ENCODE data around the gene IER3IP1. TPM values are rescaled to one million over a fixed set of nuclear protein-coding genes. Genes with fewer than 3 reads are reported as not detected.

Gene IER3IP1
- total and polyA plus RNA-seq, 2 of the 13 experiments (the other 11 are each of a cell fraction or from before 2014, with no cell fraction given), result 18.7 to 26.1 TPM

DNA sequence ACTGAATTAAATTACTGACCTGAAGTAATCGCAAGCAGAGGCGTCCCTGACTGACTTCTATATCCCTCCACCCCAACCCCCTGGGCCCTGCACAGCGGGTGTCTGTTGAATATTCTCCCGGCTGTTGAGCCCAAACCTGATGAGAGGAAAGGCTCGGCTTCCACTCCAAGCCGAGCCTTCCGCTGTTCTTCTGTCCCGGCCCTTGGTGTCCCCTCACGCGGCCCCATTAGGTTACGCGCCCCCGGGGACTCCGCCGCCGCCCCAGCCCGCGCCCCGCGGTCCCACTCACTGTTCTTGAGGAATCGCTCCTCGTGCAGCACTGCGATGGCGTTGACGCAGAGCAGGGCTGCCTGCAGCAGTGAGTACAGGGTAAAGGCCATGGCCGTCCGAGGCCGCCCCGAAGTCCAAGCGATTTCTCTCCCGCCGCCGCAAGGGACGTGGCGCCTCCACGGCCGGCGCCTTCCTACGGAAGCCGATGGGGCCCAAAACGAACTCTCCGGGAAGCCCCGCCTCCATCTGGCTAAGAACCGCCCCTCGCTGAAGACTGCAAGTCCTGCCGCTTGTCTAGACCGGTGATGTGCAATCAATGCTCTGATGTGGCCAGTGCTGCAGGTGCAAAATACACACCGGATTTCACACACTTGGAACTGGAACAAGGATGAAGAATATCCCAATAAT, at the start of gene IER3IP1 (continued):
- peak; percentile 40; the same call in 1 of the 2 replicates for TF ChIP-seq MED13 (CRISPR knock-in tag; IDR thresholded peaks at IDR 0.05)
- TF ChIP-seq ZNF180 (CRISPR knock-in tag; IDR thresholded peaks at IDR 0.05; ENCODE audit: borderline replicate concordance, low read depth), result no peak
- TF ChIP-seq ZNF768 (CRISPR knock-in tag; IDR thresholded peaks at IDR 0.05), result peak; percentile 74
- TF ChIP-seq, protein P1, sequence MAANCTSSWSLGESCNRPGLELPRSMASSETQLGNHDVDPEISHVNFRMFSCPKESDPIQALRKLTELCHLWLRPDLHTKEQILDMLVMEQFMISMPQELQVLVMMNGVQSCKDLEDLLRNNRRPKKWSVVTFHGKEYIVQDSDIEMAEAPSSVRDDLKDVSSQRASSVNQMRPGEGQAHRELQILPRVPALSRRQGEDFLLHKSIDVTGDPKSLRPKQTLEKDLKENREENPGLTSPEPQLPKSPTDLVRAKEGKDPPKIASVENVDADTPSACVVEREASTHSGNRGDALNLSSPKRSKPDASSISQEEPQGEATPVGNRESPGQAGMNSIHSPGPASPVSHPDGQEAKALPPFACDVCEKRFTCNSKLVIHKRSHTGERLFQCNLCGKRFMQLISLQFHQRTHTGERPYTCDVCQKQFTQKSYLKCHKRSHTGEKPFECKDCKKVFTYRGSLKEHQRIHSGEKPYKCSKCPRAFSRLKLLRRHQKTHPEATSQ (CRISPR knock-in tag; IDR thresholded peaks at IDR 0.05; ENCODE audit: borderline replicate concordance), result peak; percentile 76; the same call in 1 of the 2 replicates
- 0 out of 2 replicates have a peak, but pooled peaks have one; percentile 19 for TF ChIP-seq RAD21 (CRISPR knock-in tag; IDR thresholded peaks at IDR 0.05)
- TF ChIP-seq, protein P2, sequence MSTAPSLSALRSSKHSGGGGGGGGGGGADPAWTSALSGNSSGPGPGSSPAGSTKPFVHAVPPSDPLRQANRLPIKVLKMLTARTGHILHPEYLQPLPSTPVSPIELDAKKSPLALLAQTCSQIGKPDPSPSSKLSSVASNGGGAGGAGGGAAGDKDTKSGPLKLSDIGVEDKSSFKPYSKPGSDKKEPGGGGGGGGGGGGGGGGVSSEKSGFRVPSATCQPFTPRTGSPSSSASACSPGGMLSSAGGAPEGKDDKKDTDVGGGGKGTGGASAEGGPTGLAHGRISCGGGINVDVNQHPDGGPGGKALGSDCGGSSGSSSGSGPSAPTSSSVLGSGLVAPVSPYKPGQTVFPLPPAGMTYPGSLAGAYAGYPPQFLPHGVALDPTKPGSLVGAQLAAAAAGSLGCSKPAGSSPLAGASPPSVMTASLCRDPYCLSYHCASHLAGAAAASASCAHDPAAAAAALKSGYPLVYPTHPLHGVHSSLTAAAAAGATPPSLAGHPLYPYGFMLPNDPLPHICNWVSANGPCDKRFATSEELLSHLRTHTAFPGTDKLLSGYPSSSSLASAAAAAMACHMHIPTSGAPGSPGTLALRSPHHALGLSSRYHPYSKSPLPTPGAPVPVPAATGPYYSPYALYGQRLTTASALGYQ (CRISPR knock-in tag; IDR thresholded peaks at IDR 0.05), result 0 out of 2 replicates have a peak, but pooled peaks have one; percentile 49
- peak; percentile 50; the same call in 1 of the 2 replicates for TF ChIP-seq ELF3 (CRISPR knock-in tag; IDR thresholded peaks at IDR 0.05)
- TF ChIP-seq ZNF556 (CRISPR knock-in tag; IDR thresholded peaks at IDR 0.05; ENCODE audit: borderline replicate concordance), result peak; percentile 86; the same call in 1 of the 2 replicates
- TF ChIP-seq NONO (IDR thresholded peaks at IDR 0.05), result no peak
- peak; percentile 69; the same call in 1 of the 2 replicates for TF ChIP-seq NONO (CRISPR knock-in tag; conservative IDR thresholded peaks at IDR 0.05)
- TF ChIP-seq, protein P3, sequence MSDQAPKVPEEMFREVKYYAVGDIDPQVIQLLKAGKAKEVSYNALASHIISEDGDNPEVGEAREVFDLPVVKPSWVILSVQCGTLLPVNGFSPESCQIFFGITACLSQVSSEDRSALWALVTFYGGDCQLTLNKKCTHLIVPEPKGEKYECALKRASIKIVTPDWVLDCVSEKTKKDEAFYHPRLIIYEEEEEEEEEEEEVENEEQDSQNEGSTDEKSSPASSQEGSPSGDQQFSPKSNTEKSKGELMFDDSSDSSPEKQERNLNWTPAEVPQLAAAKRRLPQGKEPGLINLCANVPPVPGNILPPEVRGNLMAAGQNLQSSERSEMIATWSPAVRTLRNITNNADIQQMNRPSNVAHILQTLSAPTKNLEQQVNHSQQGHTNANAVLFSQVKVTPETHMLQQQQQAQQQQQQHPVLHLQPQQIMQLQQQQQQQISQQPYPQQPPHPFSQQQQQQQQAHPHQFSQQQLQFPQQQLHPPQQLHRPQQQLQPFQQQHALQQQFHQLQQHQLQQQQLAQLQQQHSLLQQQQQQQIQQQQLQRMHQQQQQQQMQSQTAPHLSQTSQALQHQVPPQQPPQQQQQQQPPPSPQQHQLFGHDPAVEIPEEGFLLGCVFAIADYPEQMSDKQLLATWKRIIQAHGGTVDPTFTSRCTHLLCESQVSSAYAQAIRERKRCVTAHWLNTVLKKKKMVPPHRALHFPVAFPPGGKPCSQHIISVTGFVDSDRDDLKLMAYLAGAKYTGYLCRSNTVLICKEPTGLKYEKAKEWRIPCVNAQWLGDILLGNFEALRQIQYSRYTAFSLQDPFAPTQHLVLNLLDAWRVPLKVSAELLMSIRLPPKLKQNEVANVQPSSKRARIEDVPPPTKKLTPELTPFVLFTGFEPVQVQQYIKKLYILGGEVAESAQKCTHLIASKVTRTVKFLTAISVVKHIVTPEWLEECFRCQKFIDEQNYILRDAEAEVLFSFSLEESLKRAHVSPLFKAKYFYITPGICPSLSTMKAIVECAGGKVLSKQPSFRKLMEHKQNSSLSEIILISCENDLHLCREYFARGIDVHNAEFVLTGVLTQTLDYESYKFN (CRISPR knock-in tag; conservative IDR thresholded peaks at IDR 0.05), result peak; percentile 34; the same call in 1 of the 2 replicates
- TF ChIP-seq TBX3 (IDR thresholded peaks at IDR 0.05; ENCODE audit: borderline replicate concordance), result no peak
- TF ChIP-seq RFXAP (CRISPR knock-in tag; IDR thresholded peaks at IDR 0.05; ENCODE audit: borderline replicate concordance), result peak; percentile 66; the same call in 1 of the 2 replicates
- 0 out of 2 replicates have a peak, but pooled peaks have one; percentile 23 for TF ChIP-seq ZNF230 (CRISPR knock-in tag; IDR thresholded peaks at IDR 0.05)
- TF ChIP-seq EEA1 (CRISPR knock-in tag; IDR thresholded peaks at IDR 0.05; ENCODE audit: borderline replicate concordance), result no peak
- peak; percentile 67; the same call in 1 of the 2 replicates for TF ChIP-seq ZSCAN20 (CRISPR knock-in tag; IDR thresholded peaks at IDR 0.05; ENCODE audit: borderline replicate concordance)
- no peak for TF ChIP-seq PRPF4 (IDR thresholded peaks at IDR 0.05; ENCODE audit: low read depth, low read length, poor library complexity, severe bottlenecking)
- TF ChIP-seq IKZF4 (CRISPR knock-in tag; IDR thresholded peaks at IDR 0.05; ENCODE audit: borderline replicate concordance, low read depth, not compliant biosample characterization), result peak; percentile 51
- TF ChIP-seq NKX3-1 (CRISPR knock-in tag; IDR thresholded peaks at IDR 0.05), result peak; percentile 33; the same call in 1 of the 2 replicates
- TF ChIP-seq PHF5A (CRISPR knock-in tag; IDR thresholded peaks at IDR 0.05; ENCODE audit: low read depth, unreplicated experiment), result peak; percentile 50
- TF ChIP-seq, protein P4, sequence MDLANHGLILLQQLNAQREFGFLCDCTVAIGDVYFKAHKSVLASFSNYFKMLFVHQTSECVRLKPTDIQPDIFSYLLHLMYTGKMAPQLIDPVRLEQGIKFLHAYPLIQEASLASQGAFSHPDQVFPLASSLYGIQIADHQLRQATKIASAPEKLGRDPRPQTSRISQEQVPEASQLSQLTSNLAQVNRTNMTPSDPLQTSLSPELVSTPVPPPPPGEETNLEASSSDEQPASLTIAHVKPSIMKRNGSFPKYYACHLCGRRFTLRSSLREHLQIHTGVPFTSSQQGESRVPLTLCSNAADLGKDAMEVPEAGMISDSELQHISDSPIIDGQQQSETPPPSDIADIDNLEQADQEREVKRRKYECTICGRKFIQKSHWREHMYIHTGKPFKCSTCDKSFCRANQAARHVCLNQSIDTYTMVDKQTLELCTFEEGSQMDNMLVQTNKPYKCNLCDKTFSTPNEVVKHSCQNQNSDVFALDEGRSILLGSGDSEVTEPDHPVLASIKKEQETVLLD (CRISPR knock-in tag; IDR thresholded peaks at IDR 0.05; ENCODE audit: low read depth), result no peak
